Measurements from ENCODE around the gene FBXO45. TPM values are rescaled to one million over a fixed set of nuclear protein-coding genes. Genes with fewer than 3 reads are reported as not detected.

FBXO45 gene
- total RNA-seq, 1 donor from 2014 or later: 17.5 TPM

Other genes starting within 250 kb of the FBXO45 start
- gene TM4SF19, start 230.3 kb upstream of the FBXO45 start, total RNA-seq: not detected in 2 replicates
- gene UBXN7, start 136.2 kb upstream of the FBXO45 start, total RNA-seq: 45.3 and 47.7 TPM in 2 replicates
- 31.1 and 32.2 TPM in 2 replicates for gene RNF168, start 64.9 kb upstream of the FBXO45 start, total RNA-seq
- gene SMCO1, start 53.3 kb upstream of the FBXO45 start, total RNA-seq: not detected in 2 replicates
- 19.5 and 22.5 TPM in 2 replicates for gene WDR53, start 106 bp upstream of the FBXO45 start, total RNA-seq
- 33.1 and 34.7 TPM in 2 replicates for gene NRROS, start 71.0 kb downstream of the FBXO45 start, total RNA-seq
- gene CEP19, start 143.6 kb downstream of the FBXO45 start, total RNA-seq: 5.3 and 5.5 TPM in 2 replicates
- gene PIGX, start 143.7 kb downstream of the FBXO45 start, total RNA-seq: 67.2 and 67.5 TPM in 2 replicates
- 93.9 and 97.7 TPM in 2 replicates for gene PAK2, start 171.2 kb downstream of the FBXO45 start, total RNA-seq